DND-41 (cell line): ENCODE data around the gene TMEM91.

Experiments used
- ATAC-seq: fragments of 200-7000 bp; cut with Tn5 transposase; 3 replicates; pipeline ENCODE4 v1.9.1; 2021; ENCODE audit warnings: low read depth; ENCODE audit not compliant: insufficient read depth
- DNase-seq: peaks from one replicate; pipeline ENCODE4 v3.0.0-alpha.2; 2020
- H2AFZ ChIP-seq: 2 replicates; pipeline ENCODE4 v1.6.0; 2012; ENCODE audit warnings: low read depth, low read length
- H3K27ac ChIP-seq: 2 replicates; pipeline ENCODE4 v1.5.1; 2012; ENCODE audit warnings: low read length, inconsistent platforms
- H3K27me3 ChIP-seq: fragments of 200-600 bp; sonication (generic); 2 replicates; pipeline ENCODE4 v1.6.0; 2012; ENCODE audit warnings: low read length, mild to moderate bottlenecking, inconsistent platforms; ENCODE audit not compliant: insufficient read depth, poor library complexity
- H3K36me3 ChIP-seq: 2 replicates; pipeline ENCODE4 v1.5.1; 2012; ENCODE audit warnings: low read length, inconsistent platforms; ENCODE audit not compliant: insufficient read depth
- H3K4me1 ChIP-seq: 2 replicates; pipeline ENCODE4 v1.5.1; 2012; ENCODE audit warnings: mild to moderate bottlenecking, low read length; ENCODE audit not compliant: insufficient read depth
- H3K4me2 ChIP-seq: 2 replicates; pipeline ENCODE4 v1.6.0; 2012; ENCODE audit warnings: mild to moderate bottlenecking, moderate library complexity, low read length, inconsistent platforms; ENCODE audit not compliant: insufficient read depth
- H3K4me3 ChIP-seq, 2 experiments: fragments of 200-600 bp in 1 of 2; shearing (Covaris generic) in 1 of 2; 2 replicates each; pipeline ENCODE4 v1.5.1; 2012 to 2016; ENCODE audit warnings: inconsistent platforms in 2 of 2, low read length in 2 of 2, mild to moderate bottlenecking in 2 of 2, low read depth in 1 of 2, moderate library complexity in 1 of 2
- H3K79me2 ChIP-seq: 2 replicates; pipeline ENCODE4 v1.6.0; 2012; ENCODE audit warnings: low read length, inconsistent platforms; ENCODE audit not compliant: insufficient read depth
- H3K9ac ChIP-seq: 2 replicates; pipeline ENCODE4 v1.6.0; 2012; ENCODE audit warnings: low read depth, mild to moderate bottlenecking, inconsistent platforms, low read length, moderate library complexity
- H3K9me3 ChIP-seq: 2 replicates; pipeline ENCODE4 v1.5.1; 2012; ENCODE audit warnings: low read length, moderate library complexity, mild to moderate bottlenecking, inconsistent platforms; ENCODE audit not compliant: insufficient read depth, severe bottlenecking
- H4K20me1 ChIP-seq: 2 replicates; pipeline ENCODE4 v1.6.0; 2012; ENCODE audit warnings: low read length; ENCODE audit not compliant: insufficient read depth
- EZH2 ChIP-seq: IDR thresholded peaks from 3 replicates; pipeline ENCODE4 v1.6.1; 2012; ENCODE audit warnings: borderline replicate concordance, low read depth, mild to moderate bottlenecking, moderate library complexity, low read length, inconsistent platforms; ENCODE audit not compliant: severe bottlenecking
- TF ChIP-seq, protein P1 (sequence below): IDR thresholded peaks from 2 replicates; pipeline ENCODE4 v1.5.1; 2012; ENCODE audit warnings: borderline replicate concordance, low read length, moderate library complexity, mild to moderate bottlenecking; ENCODE audit not compliant: poor library complexity, severe bottlenecking; ENCODE audit errors: extremely low read depth

Gene TMEM91

DNA sequence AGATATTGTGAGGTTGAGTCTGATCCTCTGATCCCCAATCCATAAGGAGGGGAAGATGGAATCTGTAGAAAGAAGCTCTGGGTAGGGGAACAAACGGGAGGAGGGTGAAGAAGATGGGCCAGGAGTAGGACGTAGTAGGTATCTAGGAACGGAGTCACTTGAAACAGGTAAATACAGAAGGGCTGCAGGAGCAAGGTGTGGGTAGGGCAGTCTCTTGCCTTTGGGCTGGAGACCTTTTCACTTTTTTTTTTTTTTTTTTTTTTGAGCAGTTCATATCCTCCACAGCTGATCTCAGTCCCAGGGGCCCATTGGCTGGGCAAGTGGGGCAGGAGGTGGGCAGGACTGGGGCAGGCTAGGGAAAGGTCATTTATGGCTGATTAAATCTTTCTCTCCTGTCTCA, 22.8 kb downstream of the TMEM91 start:
- H3K9me3 ChIP-seq = no peaks in the 10 kb centered on the region
- no peaks in the 10 kb centered on the region for H3K27me3 ChIP-seq
- no peaks in the 10 kb centered on the region for H4K20me1 ChIP-seq
- H3K4me3 ChIP-seq = peak overlapping the region; percentile 71 to 82; a peak in 3 of 4 replicates
- DNase-seq (no peak), ATAC-seq (no peak)
- no peak overlapping the region for H2AFZ ChIP-seq
- TF ChIP-seq EZH2 = no peak
- TF ChIP-seq, protein P1, sequence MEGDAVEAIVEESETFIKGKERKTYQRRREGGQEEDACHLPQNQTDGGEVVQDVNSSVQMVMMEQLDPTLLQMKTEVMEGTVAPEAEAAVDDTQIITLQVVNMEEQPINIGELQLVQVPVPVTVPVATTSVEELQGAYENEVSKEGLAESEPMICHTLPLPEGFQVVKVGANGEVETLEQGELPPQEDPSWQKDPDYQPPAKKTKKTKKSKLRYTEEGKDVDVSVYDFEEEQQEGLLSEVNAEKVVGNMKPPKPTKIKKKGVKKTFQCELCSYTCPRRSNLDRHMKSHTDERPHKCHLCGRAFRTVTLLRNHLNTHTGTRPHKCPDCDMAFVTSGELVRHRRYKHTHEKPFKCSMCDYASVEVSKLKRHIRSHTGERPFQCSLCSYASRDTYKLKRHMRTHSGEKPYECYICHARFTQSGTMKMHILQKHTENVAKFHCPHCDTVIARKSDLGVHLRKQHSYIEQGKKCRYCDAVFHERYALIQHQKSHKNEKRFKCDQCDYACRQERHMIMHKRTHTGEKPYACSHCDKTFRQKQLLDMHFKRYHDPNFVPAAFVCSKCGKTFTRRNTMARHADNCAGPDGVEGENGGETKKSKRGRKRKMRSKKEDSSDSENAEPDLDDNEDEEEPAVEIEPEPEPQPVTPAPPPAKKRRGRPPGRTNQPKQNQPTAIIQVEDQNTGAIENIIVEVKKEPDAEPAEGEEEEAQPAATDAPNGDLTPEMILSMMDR = no peak
- no peaks in the 10 kb centered on the region for H3K36me3 ChIP-seq
- peaks cover 33% of the 10 kb centered on the region for H3K4me1 ChIP-seq
- H3K4me2 ChIP-seq = peak overlapping the region; percentile 93
- H3K27ac ChIP-seq = no peak overlapping the region; the same call in 1 of the 2 replicates
- peak overlapping the region; percentile 75 for H3K9ac ChIP-seq
- H3K79me2 ChIP-seq = peaks cover 59% of the 10 kb centered on the region

DNA sequence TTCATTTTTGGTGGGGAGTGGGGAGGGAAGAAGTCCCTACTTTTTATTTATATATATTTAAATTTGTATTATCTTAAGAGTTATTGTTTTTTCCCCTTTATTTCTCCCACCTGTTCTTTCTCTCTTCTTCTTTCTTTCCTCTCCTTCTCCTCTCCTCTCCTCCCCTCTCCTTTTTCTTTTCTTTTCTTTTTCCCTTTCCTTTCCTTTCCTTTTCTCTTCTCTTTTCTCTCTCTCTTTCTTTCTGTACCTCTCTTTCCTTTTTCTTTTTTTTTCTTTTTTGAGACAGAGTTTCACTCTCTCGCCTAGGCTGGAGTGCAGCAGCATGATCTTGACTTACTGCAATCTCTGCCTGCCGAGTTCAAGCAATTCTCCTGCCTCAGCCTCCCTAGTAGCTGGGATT, 23.2 kb downstream of the TMEM91 start:
- Histone ChIP-seq H3K4me2 (peak overlapping the region; percentile 93; the same call in 1 of the 2 replicates), H3K4me3 (peak overlapping the region in 1 of 2 experiments; percentile 71; a peak in 1 of 4 replicates), H3K4me1 (peaks cover 33% of the 10 kb centered on the region), H3K36me3 (no peaks in the 10 kb centered on the region), H4K20me1 (no peaks in the 10 kb centered on the region), H3K27ac (no peak overlapping the region), H3K9me3 (no peaks in the 10 kb centered on the region), H3K79me2 (peaks cover 56% of the 10 kb centered on the region), H3K9ac (no peak overlapping the region), H3K27me3 (no peaks in the 10 kb centered on the region), H2AFZ (no peak overlapping the region)
- no peak for TF ChIP-seq EZH2
- TF ChIP-seq, protein P1 = no peak
- ATAC-seq = no peak
- DNase-seq = no peak

DNA sequence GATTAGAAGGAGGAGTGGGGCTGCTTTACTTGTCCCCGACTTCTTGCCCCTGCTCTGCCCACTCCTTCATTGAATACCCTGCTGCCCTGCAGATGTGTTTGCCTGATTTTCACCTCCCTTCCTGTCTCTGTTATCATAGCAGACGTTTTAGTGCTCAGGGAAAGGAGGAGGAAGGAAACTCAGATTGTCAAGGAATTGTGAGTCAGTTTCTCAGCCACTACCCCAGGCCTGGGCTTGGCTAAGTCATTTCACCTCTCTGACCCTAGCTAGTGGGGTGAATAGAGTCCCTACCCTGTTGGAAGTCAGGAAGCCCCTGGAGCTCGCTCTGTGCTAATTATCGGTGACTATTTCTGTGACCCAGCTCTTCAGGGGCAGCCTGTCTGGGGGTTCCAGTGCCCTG, 25.1 kb downstream of the TMEM91 start:
- ATAC-seq (no peak), DNase-seq (no peak)
- Histone ChIP-seq H3K27ac (no peak overlapping the region), H3K79me2 (peaks cover 41% of the 10 kb centered on the region), H3K4me2 (no peak overlapping the region), H3K27me3 (no peaks in the 10 kb centered on the region), H3K9me3 (no peaks in the 10 kb centered on the region), H3K4me1 (peaks cover 18% of the 10 kb centered on the region), H2AFZ (no peak overlapping the region), H3K36me3 (peaks cover 5% of the 10 kb centered on the region; the same call in 1 of the 2 replicates), H3K4me3 (no peak overlapping the region), H3K9ac (no peak overlapping the region), H4K20me1 (0 out of 2 replicates have a peak, but pooled peaks cover 4% of the 10 kb centered on the region)
- TF ChIP-seq, protein P1 = no peak

DNA sequence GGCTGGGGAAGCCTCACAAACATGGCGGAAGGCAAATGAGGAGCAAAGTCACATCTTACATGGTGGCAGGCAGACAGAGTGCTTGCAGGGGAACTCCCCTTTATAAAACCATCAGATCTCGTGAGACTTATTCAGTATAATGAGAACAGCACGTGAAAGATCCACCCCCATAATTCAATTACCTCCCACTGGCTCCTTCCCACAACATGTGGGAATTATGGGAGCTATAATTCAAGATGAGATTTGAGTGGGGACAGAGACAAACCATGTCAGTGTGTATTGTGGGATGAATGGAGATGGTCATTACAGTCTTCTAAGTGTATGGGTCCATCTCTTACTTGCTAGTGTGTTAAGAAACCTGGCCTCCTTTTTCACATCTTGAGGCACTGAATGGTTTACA, 25.7 kb downstream of the TMEM91 start:
- Histone ChIP-seq H3K27me3 (no peaks in the 10 kb centered on the region), H2AFZ (no peak overlapping the region), H3K4me1 (peaks cover 16% of the 10 kb centered on the region), H3K27ac (no peak overlapping the region), H3K4me2 (no peak overlapping the region), H3K9ac (no peak overlapping the region), H3K36me3 (peaks cover 5% of the 10 kb centered on the region; the same call in 1 of the 2 replicates), H3K9me3 (no peaks in the 10 kb centered on the region), H3K4me3 (no peak overlapping the region), H4K20me1 (0 out of 2 replicates have a peak, but pooled peaks cover 4% of the 10 kb centered on the region), H3K79me2 (peaks cover 36% of the 10 kb centered on the region)
- no peak for ATAC-seq
- no peak for DNase-seq
- TF ChIP-seq, protein P1 = no peak
- TF ChIP-seq EZH2 = no peak
